Testis (tissue), 3 donors: Measurements from ENCODE around the gene MTUS2. TPM values are rescaled to one million over a fixed set of nuclear protein-coding genes. Genes with fewer than 3 reads are reported as not detected.

Experiments
- DNase-seq: peaks from one replicate; pipeline ENCODE4 v3.0.0-alpha.2; 2019
- H3K27ac ChIP-seq, 2 donors: fragments of 200-600 bp; sonication (generic); one replicate each; pipeline ENCODE4 v1.5.1; 2019
- H3K27me3 ChIP-seq: fragments of 200-600 bp; sonication (generic); one replicate; pipeline ENCODE4 v1.5.1; 2019
- H3K36me3 ChIP-seq: fragments of 200-600 bp; sonication (generic); one replicate; pipeline ENCODE4 v1.5.1; 2017; ENCODE audit warnings: low read depth; ENCODE audit errors: missing control alignments
- H3K4me1 ChIP-seq: fragments of 200-600 bp; sonication (generic); one replicate; pipeline ENCODE4 v1.5.1; 2019
- H3K4me3 ChIP-seq, 2 donors: fragments of 200-600 bp; sonication (generic); one replicate each; pipeline ENCODE4 v1.5.1; 2017 to 2019
- H3K9me3 ChIP-seq: fragments of 200-600 bp; sonication (generic); one replicate; pipeline ENCODE4 v1.5.1; 2017
- POLR2A ChIP-seq: fragments of 450-650 bp; IDR thresholded peaks from one replicate; pipeline ENCODE4 v1.6.1; 2017; ENCODE audit warnings: antibody characterized with exemption, mild to moderate bottlenecking, moderate library complexity
- WGBS, 2 donors: methylation state at CpG; one replicate each; pipeline ENCODE4 v1.1.5; 2018; 5-methylcytosine and 5-hydroxymethylcytosine counted together
- intact Hi-C: fragments of 100-400 bp; cut with DNase I; formaldehyde crosslinking; loops from one replicate; pipeline ENCODE4 v1.15.1; 2023; ENCODE audit warnings: low total_unique reads
- polyA plus RNA-seq: library from polyadenylated mRNA; stranded (reverse); fragments of 350-450 nt; fragmentation: Illumina TruSeq; extraction: RNeasy Lipid Tissue Mini Kit (QIAGEN cat#74804); gene quantifications from one replicate; pipeline ENCODE4 v1.2.3, GENCODE V29; 2014; ENCODE audit warnings: low read depth, low replicate concordance; ENCODE audit not compliant: insufficient read depth
- total RNA-seq, 2 donors: library from RNA; depleted of rRNA; stranded (reverse); fragments of >200 nt; gene quantifications; one replicate each; pipeline ENCODE4 v1.2.3, GENCODE V29; 2016
- TF ChIP-seq, protein P1 (sequence below), 3 experiments: fragments of 450-650 bp in 2 of 3; fragments of 200-600 bp in 1 of 3; sonication (generic) in 1 of 3; IDR thresholded peaks; one replicate each; pipeline ENCODE4 v1.5.1; 2016 to 2019; ENCODE audit warnings: antibody characterized with exemption in 3 of 3, mild to moderate bottlenecking in 2 of 3, moderate library complexity in 1 of 3

MTUS2 gene
- total and polyA plus RNA-seq, 3 donors from 2014 or later = 2.1 to 9.2 (median 8.3) TPM

DNA sequence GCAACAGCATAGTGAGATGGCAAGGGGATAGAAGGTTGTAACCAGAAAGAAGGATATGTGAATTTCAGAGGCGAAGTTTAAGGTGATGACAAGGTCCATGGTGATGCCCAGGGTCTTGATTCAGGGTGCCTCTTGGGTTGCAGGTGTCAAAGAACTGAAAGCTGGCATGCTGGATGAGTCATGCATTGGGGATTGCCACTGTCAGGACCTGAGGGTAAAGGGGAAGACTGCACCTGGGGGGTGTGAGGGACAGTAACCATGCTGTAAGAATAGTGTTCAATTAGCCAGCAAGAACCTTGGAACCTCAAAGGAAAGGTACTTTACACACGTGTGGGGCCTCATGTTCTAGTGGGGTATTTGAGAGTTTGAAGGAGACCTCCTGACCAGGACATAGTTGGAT is 495.7 kb downstream of the MTUS2 start:
- DNase-seq = no peak
- Histone ChIP-seq H3K36me3 (no peaks in the 10 kb centered on the region), H3K4me1 (no peaks in the 10 kb centered on the region), H3K27me3 (no peaks in the 10 kb centered on the region), H3K27ac (no peak overlapping the region), H3K4me3 (no peak overlapping the region), H3K9me3 (no peaks in the 10 kb centered on the region)
- WGBS, 2 donors = 78 to 85% methylated on average over 2 of the region's 2 CpGs
- TF ChIP-seq, protein P1, sequence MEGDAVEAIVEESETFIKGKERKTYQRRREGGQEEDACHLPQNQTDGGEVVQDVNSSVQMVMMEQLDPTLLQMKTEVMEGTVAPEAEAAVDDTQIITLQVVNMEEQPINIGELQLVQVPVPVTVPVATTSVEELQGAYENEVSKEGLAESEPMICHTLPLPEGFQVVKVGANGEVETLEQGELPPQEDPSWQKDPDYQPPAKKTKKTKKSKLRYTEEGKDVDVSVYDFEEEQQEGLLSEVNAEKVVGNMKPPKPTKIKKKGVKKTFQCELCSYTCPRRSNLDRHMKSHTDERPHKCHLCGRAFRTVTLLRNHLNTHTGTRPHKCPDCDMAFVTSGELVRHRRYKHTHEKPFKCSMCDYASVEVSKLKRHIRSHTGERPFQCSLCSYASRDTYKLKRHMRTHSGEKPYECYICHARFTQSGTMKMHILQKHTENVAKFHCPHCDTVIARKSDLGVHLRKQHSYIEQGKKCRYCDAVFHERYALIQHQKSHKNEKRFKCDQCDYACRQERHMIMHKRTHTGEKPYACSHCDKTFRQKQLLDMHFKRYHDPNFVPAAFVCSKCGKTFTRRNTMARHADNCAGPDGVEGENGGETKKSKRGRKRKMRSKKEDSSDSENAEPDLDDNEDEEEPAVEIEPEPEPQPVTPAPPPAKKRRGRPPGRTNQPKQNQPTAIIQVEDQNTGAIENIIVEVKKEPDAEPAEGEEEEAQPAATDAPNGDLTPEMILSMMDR (IDR thresholded peaks at IDR 0.05) = no peak
- no peak for TF ChIP-seq POLR2A
- intact Hi-C loops = no loop called here

GRCh38 chr13:29317828-29318227 is 497.7 kb downstream of the MTUS2 start:
- Histone ChIP-seq H3K36me3 (no peaks in the 10 kb centered on the region), H3K4me3 (no peak overlapping the region), H3K27ac (no peak overlapping the region), H3K4me1 (no peaks in the 10 kb centered on the region), H3K9me3 (no peaks in the 10 kb centered on the region), H3K27me3 (no peaks in the 10 kb centered on the region)
- 30 to 45% methylated on average over 5 of the region's 5 CpGs for WGBS, 2 donors
- no peak for DNase-seq
- intact Hi-C loops = no loop called here
- TF ChIP-seq, protein P1 (IDR thresholded peaks at IDR 0.05) = no peak

DNA sequence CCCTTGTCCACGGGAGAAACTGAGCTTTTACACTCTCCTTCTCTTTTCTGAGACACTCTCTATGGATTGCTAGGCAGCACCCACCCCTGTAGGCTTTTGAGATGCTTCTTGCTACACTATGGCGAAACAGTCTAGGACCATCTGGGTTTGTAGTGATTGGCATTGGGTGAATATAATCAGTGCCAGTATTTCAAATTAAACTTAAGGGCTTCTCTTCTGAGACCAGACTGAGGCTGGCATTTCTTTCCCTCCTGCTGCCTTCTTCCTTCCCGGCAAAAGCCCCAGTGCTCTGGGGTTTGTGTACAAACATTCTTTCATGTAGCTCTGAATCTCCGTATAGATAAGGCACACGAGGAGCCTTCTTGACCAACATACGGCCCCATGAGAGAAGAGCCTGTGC is 498.6 kb downstream of the MTUS2 start:
- intact Hi-C loops = no loop called here
- Histone ChIP-seq H3K27me3 (no peaks in the 10 kb centered on the region), H3K9me3 (no peaks in the 10 kb centered on the region), H3K4me1 (no peaks in the 10 kb centered on the region), H3K4me3 (no peak overlapping the region), H3K36me3 (no peaks in the 10 kb centered on the region), H3K27ac (no peak overlapping the region)
- DNase-seq = no peak
- TF ChIP-seq, protein P1 (IDR thresholded peaks at IDR 0.05) = no peak
- TF ChIP-seq POLR2A = no peak
- WGBS, 2 donors = 47 to 68% methylated on average over 6 of the region's 6 CpGs

GRCh38 chr13:29319451-29319850 is 499.3 kb downstream of the MTUS2 start:
- H3K4me3 ChIP-seq = no peak overlapping the region
- no peak for TF ChIP-seq POLR2A
- TF ChIP-seq, protein P1 (IDR thresholded peaks at IDR 0.05) = no peak
- 78 to 84% methylated on average over 9 of the region's 9 CpGs for WGBS, 2 donors
- no peak for DNase-seq
- H3K27ac ChIP-seq = no peak overlapping the region
- no peaks in the 10 kb centered on the region for H3K9me3 ChIP-seq
- H3K36me3 ChIP-seq = no peaks in the 10 kb centered on the region
- no peaks in the 10 kb centered on the region for H3K27me3 ChIP-seq
- intact Hi-C loops = no loop called here
- no peaks in the 10 kb centered on the region for H3K4me1 ChIP-seq

- TF ChIP-seq, protein P1 (IDR thresholded peaks at IDR 0.05) = no peak
- no peak for TF ChIP-seq POLR2A
- intact Hi-C loops = no loop called here
- H3K4me3 ChIP-seq = no peak overlapping the region
- no peak for DNase-seq
- H3K4me1 ChIP-seq = no peaks in the 10 kb centered on the region
- H3K27ac ChIP-seq = no peak overlapping the region
- H3K36me3 ChIP-seq = no peaks in the 10 kb centered on the region
- 69 to 82% methylated on average over 8 to 9 of the region's 9 CpGs for WGBS, 2 donors
- H3K27me3 ChIP-seq = no peaks in the 10 kb centered on the region
- H3K9me3 ChIP-seq = no peaks in the 10 kb centered on the region
These were observed 503.8 kb downstream of the MTUS2 start for GRCh38 chr13:29323954-29324353.
